NCI-H345 treated with DMSO at 0.1 percent for 48 hours (cell line): Measurements from ENCODE around the gene BCL2L2.
"Not testable (repeated sequence)": the region's sequence is repeated elsewhere in the genome, so short reads cannot be mapped to it uniquely, and the experiment has no call there.

Source experiments
- DNase-seq: peaks from one replicate; lab custom pipeline; 2025; ENCODE audit not compliant: unreplicated experiment; lab: John Stamatoyannopoulos, UW

BCL2L2 gene, protein sequence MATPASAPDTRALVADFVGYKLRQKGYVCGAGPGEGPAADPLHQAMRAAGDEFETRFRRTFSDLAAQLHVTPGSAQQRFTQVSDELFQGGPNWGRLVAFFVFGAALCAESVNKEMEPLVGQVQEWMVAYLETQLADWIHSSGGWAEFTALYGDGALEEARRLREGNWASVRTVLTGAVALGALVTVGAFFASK

GRCh38 chr14:23306412-23307145, at the start of gene BCL2L2:
Gene BCL2L2, plus strand, starts transcription at chr14:23306833. Its CDS starts 935 bp downstream, at chr14:23307768.
- peak; percentile 62 for DNase-seq

- no peak for DNase-seq
These were observed 48.4 kb upstream of the BCL2L2 start for GRCh38 chr14:23258256-23258655.

GRCh38 chr14:23259426-23259825, 47.2 kb upstream of the BCL2L2 start:
- DNase-seq = no peak

GRCh38 chr14:23260849-23261248, 45.8 kb upstream of the BCL2L2 start:
- DNase-seq = not testable (repeated sequence)

DNA sequence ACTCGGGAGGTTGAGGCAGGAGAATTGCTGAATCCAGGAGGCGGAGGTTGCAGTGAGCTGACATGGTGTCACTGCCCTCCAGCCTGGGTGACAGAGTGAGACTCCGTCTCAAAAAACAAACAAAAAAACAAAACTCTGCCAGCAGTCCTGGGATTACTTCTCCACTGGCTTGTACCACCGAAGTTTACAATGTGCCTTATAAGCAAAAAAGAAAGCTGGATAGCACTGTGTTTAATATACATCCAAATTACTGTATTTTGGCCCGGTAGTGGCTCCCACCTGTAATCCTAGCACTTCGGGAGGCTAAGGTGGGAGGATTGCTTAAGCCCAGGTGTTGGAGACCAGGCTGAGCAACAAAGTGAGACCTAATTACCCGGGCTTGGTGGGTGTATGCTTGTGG, 37.4 kb upstream of the BCL2L2 start:
- no peak for DNase-seq

DNA sequence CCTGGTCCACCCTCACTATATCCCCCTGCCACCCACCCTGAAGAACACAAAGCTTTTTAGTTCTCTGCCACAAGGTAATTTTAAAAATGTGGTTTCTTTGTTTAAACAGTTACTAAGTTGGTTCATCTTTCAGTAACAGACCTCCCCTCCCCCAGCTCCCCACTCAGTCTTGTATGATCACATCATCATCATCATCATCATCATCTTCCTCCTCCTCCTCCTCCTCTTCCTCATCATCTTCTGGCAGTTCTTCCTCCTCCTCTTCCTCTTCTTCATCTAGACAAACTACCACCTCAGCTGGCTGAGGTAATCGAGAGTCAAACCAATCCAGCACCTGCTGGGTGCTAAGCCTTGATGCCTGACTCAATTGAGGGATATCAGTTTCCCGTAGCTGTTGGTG, 31.2 kb upstream of the BCL2L2 start:
- no peak for DNase-seq

- no peak for DNase-seq
These were observed 29.4 kb upstream of the BCL2L2 start for GRCh38 chr14:23277189-23277588.

DNA sequence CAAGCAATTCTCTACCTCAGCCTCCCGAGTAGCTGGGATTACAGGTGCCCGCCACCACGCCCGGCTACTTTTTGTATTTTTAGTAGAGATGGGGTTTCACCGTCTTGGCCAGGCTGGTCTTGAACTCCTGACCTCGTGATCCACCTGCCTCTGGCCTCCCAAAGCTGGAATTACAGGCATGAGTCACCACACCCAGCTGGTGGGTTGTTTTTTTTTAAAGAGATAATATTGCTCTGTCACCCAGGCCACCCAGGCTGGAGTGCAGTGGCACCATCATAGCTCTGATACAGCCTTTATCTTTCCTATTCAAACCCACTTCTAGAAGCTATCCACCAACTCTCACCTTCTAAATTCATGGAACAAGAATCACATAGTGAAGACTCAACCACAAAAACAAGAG, 28.7 kb upstream of the BCL2L2 start:
- not testable (repeated sequence) for DNase-seq

GRCh38 chr14:23281247-23281646, 25.4 kb upstream of the BCL2L2 start:
- DNase-seq = no peak

DNA sequence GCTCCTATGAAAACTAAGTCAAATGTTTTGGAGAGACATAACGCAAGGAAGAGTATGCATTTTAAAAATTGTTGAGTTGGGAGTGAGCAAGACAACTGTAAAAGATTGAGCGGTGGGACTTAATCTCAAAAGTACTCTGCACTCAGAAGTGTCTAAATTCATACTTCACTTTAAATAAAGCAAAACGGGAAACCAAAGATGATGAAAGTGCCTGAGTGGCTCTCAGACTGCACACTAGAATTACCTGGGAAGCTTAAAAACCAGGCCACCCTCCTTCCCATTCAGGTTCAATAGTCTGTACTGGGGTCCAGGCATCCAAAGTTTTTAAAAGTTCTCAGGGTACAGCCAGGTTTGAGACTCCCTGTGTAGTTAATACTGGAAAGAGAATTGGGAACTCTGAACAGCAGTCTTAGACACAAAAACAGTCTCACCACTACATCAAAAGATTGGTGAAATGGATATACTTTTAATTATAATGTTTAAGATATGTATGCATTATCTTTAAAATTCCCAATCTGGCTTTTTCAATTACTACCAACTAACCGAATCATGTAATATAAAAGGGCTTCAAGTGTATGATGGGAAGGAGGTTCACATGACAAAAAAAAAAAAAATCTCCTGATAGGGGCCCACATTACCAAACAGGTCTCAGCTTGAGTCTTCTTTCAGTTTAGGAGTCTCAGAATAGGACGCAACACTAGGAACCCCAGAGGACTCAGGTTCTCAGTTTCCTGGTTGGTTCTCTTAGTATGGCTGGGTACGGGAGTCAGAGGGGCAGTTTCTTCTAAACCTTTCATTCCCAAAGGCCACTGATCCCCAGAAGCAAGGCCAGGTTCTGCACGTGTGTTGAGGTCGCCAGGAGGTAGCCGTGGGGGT, 21.7 kb upstream of the BCL2L2 start:
- DNase-seq = no peak

DNA sequence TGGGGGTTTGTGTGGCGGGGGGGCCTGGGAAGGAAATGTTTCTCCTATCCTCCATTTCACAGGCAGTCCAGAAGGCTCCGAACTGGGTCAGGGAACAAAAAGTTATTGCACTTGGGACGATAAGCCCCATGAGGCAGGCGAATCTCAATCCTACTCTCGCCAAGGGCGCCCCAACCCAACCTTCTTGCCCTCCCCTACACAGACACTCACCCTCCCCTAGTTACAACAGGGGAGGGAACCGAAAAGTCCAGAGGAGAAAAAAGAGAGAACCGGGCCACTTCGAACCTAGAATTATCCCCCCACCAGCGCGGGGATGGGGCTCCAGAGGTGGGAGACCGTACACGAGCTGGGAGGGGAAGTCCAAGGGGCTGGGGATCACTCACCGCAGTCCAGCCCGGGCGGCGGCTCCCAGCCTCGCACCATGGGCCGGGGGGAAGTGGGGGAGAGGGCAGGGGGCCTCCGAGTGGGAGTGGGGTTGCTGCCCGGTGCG, 21.1 kb upstream of the BCL2L2 start:
- no peak for DNase-seq

DNA sequence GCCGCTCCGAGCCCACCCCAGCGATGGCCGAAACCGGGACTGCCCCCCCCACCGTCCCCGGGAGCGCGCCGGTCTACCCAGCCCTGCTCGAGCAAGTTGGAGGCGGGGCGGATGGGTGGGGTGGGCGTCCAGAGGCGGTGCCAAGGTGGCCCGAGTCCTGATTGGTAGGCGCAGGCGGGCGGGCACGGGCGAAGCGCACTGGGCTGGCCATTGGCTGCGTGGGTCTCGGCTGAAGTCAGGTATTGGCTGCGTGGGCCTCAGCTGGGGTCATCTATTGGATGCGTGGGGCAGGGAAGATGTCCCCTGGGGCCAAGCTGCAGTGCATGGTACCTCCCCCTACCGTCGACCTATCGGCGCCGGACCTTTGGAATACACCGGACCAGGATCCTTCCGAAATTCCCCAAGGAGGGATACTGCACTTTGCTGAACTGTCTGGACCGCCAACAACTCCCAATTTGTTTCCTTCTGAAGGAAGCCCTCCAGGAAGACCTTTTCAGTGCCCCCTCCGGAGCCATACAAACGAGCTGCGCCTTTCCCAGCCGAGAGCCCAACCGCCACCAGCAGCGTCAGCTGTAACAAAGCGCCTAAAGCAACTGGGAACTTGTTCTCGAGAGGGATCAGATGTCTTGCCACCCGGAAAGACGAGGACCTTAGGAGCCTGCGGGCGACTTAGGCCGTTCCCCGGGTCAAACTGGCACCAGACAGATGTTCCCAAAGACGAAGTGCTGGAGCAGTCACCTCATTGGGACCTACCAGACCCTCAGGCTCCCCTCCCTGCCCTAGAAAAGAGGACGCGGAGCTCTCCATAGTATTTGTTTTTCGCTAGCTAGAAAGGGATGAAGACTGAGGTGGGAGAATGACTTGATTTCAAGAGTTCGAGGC, 20.4 kb upstream of the BCL2L2 start, which contains the start of gene HOMEZ:
Gene HOMEZ, minus strand, starts transcription at position 113 of the 882 bp plus-strand sequence. CDS start 180 bp downstream, outside the sequence.
- peak; percentile 95 for DNase-seq

- DNase-seq = no peak
These were observed 19.6 kb upstream of the BCL2L2 start for GRCh38 chr14:23286902-23287479.

- DNase-seq = peak; percentile 33
These were observed 11.7 kb upstream of the BCL2L2 start for GRCh38 chr14:23294734-23295561.

DNA sequence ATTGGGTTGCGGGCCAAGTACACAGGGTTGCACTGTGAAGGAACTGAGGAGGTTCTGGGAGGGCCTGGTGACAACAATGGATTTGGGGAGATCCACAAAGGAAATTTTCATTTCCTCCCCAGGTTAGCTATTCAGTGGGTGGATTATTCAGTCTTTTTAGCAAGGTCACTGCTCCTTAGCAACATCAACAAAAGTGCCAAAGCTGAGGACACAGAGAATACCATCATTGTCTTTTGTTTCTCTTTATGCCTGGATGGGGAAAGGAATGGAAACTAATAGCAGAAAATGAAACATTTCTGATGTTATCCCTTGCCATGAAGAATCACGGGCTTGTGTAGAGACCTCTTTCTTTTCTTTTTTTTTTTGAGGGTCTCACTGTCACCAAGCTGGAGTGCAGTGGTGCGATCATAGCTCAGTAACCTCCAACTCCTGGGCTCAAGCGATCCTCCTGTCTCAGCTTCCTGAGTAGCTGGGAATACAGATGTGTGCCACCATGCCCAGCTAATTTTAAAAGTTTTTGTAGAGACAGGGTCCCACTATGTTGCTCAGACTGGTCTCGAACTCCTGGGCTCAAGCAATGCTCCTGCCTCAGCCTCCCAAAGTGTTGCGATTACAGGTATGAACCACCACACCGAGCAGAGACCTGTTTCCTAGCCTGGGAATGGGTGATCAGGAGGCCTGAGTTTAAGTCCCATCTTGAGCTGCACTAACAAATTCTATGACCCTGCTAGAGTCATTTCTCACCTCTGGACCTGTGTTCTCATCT, 10.4 kb upstream of the BCL2L2 start:
- DNase-seq = no peak

GRCh38 chr14:23297096-23297495, 9.5 kb upstream of the BCL2L2 start:
- DNase-seq = no peak

GRCh38 chr14:23297611-23298277, 8.9 kb upstream of the BCL2L2 start:
- DNase-seq = no peak
